EH (cell line): ENCODE data around the gene PDE4B.
"Not testable (repeated sequence)": the region's sequence is repeated elsewhere in the genome, so short reads cannot be mapped to it uniquely, and the experiment has no call there.

Source experiments
- DNase-seq: peaks from one replicate; pipeline ENCODE4 v3.0.0-alpha.2; 2015; ENCODE audit warnings: low read depth

PDE4B gene

DNA sequence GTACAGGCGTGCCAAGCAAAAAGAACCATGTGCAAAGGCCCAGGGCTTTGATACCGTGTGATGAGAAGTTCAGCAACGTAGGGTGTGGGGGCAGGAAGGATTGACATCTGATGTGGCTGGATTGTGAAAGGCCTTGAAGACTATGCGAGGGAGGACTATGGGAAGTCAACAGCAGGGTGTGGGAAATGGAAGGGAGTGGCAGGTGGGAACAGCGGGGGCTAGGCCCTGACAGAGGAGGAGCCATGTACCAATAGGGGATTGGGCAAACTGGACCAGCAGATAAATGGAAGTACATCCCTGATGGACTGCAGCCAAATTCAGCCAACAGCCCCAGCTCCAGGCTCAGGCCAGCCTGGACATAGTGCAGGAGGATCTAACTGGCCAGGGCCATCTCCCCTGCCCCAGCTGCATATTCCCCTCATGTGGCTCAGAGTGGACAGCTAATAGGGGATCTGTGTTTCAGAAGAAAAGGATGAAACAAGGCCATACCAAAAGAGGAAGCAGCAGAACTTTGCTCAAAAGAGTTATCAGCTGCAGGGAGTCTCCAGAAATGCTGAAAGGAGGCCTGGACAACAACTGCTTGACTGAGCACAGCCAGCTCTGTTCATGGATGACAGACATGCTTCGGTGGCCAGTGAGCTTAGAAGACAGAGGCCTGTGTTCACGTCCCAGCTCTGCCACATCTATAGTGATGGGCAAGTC, 601.0 kb downstream of the PDE4B start:
- DNase-seq, result no peak

DNA sequence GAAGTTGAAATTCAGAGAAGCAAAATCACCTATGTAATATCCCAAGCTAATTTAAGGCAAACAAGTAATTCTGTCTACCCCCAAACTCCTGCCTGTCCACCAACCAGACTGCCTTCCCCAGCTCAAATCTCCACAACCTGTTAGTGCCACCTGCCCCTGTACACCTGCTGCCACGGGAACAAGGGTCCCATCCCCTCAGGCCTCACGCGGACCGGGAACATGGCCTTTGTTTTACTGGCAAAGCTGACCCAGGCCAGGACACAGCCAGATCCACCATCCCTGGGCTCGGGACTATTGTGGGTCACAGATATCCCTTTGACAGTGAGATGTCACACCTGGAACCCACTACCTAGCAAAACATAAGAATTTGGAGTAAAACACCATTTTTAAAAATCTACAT, 601.9 kb downstream of the PDE4B start:
- no peak for DNase-seq

DNA sequence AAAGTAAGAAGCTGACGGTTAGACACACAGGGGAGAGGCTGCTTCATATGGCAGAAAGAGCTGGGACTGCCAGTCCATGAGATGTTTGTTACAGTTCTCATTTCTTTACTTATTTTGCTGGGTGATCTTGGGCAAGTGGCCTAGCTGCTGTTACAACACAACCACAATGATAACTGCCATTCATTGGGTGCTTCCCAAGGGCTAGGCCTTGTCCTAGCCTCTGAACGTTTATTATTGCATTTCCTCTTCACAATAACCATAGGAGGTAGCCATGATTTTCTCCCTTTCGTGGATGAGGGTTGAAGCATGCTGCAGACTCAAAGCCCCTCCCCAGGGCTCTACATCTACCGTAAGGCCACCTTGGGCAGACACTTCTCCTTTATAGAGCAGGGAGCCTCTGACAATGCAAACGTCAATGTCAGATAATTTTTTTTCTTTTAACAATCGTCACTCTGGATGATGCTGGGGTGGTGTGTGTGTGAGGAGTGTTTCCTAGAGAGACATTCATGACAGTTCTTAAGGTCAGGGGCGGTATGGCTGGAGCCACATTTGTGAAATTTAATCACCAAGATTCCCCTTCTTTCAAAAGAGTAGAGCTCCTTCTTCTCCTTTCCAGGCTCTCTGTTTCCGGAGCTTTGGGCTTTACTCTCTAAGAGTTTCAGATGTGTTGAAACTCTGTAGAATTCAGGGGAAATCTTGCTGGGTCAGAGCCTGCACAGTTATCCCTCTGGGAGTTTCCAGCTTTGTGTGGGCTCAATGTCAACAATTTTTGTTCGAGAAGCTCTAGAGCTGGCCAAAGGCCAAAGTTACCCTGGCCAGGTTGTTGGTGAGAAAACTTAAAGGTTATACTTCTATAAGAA, 602.7 kb downstream of the PDE4B start:
- no peak for DNase-seq

DNA sequence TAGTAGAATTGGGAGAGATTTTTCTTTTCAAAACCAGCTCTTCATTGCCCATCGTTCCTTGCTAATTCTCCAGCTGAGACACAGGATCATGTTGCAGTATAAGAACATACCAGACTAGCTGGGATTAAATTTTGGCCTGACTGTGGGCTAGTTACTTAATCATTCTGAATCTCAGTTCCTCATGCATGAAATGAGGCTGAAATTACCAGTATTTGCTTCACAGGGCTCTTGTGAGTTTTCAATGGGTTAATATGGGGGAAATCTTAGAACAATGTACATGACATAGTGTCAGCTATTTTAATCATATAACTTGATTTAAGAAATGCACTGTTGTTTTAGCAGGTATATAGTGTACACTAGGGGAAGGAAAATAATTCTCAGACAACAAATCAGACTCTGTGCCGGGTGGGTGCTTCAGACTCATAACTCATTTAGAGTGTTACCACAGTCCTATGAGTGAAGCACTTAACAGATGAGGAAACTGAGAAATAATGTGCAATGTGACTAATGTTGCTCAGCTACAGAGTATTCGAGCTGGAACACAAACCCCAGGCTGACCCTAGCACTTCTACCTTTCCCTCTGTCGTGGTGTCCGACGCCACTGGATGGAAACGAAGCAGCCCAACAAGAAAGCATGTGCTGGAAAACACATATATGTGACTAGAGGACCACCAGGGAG, 603.7 kb downstream of the PDE4B start:
- no peak for DNase-seq

DNA sequence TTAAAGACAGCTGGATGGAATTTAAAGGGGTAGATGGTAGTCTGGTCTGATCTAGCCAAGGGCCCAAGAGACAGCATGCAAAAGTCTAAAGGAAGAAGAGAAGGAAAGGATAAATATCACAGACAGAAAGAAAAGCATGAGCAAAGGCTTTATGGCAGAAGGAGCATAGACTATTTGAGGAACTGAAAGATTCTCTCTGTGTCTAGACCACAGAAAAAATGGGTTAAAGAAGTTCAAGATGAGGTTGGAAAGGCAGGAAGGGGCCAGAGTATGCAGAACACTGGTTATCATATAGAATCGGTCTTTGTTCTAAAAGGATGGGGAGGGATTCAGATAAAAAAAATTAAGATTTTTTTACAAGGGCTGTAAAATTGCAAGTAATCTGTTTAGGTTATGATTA, 604.5 kb downstream of the PDE4B start:
- DNase-seq, result no peak

DNA sequence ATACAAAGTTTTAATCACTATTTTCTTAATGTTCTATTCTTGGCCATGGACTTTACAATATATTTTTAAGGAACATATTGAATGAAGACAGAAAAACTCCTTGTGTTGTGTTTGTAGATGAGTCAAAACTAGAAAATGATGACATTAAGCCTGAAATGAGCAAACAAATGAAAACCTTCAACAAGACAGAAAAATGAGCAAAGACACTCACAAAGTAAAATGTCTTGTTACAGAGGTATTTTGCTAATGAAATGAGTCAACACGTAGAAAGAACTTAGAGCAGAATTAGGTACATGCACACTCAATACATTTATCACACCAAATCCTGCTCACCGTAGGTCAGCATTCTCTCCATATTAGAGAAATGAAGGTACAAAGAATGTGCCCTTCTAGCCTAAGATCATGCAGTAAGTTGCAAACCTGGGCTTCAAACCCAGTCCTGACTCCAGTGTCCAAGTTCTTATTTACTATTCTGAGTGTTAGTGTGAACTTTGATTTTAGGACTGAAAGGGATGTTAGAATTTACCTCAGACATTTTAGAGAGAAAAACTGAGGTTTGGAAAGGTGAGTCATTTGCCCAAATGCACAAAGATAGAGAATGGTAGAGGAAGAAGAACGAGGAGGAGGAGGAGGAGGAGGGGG, 607.3 kb downstream of the PDE4B start:
- DNase-seq, result peak; percentile 58

DNA sequence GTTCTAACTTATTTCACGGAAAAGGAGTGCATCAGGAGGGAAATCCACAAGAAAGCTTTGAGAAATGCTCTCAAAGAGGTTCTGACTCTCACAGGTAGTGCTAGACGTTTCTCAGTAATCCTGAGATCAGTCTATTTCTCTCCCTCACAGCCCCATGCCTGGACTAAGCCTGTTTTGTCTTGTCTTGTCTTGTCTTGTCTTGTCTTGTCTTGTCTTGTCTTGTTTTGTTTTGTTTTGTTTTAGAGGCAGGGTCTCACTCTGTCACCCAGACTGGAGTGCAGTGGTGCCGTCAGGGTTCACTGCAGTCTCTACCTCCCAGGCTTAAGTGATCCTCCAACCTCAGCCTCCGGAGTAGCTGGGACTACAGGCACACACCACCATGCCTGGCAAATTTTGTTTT, 608.0 kb downstream of the PDE4B start:
- DNase-seq, result no peak

DNA sequence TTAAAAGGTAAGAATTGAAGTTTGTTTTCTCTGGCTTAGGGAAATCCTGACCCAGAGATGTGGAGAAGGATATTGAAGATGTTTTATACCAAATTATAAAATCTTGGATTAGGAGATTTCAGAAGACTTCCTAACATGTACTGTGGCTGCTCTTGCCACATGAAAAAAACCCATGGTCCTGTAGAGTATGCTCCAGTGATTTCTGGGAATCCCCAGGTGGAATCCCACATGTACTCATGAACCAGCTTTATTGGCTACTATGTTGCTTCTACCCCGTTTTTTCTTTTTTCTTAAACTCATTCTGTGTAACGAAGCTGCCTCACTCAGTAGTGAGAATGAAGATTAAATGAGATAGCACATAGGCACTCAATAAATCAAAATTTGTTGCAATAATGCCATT, 608.5 kb downstream of the PDE4B start:
- no peak for DNase-seq

DNA sequence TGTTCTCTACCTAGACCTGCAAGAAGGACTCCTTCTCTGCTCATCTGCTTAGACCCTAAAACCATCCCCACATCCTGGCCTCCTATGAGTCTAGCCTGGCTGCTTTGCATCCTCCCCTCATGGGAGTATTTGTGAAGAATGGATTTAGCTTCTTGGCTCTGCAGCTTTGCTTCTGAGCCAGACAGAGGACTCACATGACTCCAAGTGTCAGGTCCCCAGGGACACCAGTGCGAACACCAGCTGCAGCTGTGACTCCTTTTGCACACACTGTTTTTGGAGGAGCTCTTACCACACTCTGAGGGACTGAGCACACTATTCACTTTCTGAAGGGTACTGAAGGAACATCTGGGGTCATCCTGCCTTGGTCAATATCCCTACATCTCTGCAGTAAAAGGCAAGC, 609.5 kb downstream of the PDE4B start:
- no peak for DNase-seq

DNA sequence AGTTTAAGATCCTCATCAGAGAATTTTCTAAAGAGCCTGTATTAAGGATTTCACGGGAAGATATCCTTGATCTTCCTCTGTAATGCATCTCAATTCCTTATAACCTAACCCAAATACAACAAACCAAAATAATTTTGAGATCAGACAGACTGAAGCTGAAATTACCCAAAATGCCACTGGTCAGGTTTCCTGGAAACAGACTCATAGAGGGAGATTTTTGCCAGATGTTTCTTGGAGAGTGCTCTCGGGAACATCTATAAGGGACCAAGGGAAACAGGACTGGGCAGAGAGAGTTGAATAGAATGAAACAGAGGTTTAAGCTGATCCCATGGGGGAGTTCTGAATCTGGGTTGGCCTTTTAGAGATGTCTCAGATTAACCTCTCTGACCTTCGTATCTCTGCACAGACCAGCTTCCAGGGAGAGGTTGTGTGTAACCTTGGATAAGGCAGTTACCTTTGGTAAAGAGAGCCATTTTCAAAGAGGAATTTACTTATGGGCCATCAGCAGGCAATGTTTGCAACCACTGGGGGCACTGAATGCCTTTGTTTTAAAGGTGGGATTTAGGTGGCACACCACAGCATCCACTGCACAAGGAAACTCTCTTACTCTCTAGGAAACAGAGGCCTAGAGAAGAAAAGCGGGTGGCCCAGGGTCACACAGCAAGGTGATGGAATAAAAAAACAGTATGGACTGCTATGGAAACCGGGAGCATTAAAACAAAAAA, 610.5 kb downstream of the PDE4B start:
- DNase-seq, result no peak

DNA sequence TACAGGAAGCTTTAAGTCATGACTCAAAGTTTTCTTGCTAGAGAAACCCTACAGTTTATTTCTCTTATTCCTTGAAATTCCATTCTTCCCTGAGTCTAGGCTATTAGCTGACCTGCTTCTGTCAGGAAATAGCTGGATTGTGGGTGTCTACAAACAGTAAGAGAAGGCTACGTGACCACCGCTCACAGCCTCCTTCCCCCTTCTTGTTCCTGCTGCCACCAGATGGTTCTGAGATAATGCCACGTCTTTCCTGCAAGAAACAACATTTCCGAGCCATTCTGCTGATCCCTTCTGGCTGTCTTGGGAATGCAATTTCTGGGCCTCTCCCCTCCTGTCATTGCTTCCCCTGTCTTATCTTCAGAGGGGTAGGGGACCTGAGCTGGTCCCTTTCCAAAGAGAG, 612.4 kb downstream of the PDE4B start:
- peak; percentile 79 for DNase-seq

DNA sequence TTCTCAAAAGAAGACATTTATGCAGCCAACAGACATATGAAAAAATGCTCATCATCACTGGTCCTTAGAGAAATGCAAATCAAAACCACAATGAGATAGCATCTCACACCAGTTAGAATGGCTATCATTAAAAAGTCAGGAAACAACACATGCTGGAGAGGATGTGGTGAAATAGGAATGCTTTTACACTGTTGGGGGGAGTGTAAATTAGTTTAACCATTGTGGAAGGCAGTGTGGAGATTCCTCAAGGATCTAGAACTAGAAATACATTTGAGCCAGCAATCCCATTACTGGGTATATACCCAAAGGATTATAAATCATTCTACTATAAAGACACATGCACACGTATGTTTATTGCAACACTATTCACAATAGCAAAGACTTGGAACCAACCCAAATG, 618.8 kb downstream of the PDE4B start:
- DNase-seq, result peak; percentile 79

DNA sequence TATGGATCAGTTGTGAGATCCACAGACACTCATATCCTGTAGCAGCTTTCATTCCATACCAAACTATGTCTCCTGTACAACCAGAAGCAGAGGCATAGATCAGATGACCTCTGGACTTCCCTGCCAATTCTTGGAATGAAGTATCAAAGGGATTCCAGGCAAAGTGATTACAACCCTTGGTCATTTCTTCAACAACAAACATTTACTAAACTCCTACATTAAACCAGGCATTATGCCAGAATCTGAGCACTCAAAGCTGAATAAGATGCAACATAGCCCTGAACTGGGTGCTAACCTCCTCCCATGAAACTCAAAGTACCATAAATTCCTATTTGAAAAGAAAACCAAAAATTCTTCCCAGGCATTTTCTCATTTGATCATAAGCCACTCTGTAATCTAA, 620.0 kb downstream of the PDE4B start:
- peak; percentile 72 for DNase-seq

DNA sequence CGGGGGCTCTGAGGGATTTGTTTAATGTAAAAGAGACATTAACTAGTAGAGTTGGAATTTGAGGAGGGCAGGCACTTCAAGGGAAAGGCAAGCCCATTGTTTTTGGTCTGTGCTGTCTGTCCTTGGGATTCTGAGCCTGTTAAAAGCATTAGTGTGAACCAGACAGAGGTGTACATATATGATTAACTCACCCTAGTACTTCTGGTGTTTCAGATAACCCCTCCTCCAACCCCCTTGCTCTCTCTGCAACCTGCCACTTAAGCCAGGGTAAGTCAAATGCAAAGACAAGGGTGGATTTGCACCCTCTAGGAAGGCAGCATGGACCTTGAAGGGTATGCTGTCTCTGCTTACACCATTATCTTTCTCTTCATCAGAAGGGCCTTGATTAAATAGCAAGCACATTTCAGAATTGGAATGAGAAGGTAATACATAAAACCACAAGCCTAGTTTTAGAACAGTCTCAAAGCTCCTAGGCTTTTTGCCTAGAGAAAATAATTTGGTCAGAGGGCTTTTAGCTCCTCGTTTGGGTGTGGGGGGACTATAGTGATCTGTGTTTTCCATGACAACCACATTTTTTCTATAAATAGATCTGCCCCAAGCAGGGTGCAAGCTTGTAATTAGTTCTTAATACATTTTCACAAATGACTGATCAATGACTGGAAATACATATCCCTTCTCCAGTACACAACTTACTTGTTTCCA, 620.6 kb downstream of the PDE4B start:
- no peak for DNase-seq

DNA sequence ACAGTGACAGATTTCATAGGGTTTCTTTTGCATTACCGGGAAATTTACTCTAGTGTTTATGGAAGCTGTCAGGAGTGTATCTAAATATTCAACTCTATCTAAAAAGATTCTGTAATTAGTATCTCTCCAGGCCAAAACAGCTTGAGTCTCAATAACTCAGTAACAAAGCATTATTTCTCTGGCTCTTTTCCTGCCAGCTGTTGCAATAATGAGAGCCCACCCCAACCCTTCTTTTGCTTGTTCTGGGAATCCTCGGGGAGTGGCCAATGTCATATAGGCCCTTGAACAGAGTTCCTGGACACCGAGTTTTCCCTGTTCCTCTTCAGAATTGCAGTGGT, 621.1 kb downstream of the PDE4B start:
- DNase-seq, result no peak

DNA sequence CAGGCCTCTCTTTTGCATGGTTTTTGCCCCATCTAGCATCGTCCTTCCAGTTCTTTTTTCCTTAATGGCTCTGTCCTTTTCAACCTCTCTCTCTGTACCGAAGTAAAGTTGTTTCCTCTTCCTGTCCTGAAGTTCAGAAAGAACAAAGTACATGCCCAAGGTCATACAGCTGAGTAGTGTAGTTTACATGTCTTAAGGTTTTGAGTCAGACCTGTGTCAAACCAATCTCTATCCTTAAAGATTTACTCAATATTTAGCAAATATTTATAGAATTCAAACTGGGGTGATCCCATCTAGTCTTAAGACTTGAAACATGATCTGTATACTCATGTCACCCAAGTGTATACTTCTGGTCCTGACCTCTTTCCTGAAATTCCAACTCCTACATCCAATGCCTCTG, 622.6 kb downstream of the PDE4B start:
- no peak for DNase-seq

DNA sequence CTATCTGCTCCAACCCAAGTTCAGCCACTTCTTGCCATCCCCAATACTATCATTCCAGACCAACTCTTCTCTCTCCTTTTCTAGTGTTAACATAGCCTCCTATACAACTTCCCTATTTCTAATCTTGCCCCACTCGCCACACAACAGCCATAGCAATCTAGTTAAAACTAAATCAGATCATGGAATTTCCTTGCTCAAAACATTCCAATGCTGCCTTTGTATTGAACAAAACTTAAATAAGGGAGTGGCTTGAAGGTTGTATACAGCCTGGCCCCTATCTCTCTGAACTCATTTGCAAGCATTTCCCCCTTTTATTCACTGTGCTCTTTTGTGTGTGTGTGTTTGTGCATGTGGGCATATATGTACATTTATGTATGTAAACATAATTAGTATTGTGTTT, 623.2 kb downstream of the PDE4B start:
- no peak for DNase-seq

DNA sequence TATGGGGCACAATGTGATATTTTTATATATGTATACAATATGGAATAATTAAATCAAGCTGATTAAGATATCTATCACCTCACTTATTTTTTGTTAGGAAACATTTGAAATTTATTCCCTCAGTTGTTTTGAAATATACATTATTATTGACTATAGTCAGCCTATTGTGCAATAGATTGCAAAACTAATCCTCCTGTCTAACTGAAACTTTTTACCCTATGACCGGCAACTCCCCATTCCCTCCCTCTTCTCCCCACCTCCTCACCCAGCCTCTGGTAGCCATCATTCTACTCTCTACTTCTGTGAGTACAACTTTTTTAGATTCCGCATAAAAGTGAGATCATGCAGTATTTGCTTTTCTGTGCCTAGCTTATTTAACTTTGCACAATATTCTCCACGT, 623.6 kb downstream of the PDE4B start:
- DNase-seq, result no peak

DNA sequence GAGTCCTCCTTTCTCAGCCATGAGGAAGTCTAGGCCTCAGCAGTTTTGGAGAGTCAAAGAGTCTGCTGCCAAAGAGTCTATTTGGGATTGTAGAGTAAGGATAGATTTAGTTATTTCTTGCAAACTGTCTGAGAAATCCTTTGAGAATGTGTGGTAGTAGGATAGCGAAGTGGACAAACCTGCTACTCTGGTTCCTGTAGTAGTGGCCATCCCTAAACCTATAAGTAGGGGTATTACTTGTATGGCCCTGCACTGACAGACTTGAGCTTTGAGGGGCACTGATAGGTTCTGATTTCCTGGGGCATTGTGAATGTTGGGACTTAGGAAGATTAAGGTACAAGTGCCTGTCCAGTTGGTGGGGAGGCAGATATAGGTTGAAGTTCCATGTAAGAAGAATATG, 625.3 kb downstream of the PDE4B start:
- DNase-seq, result no peak

DNA sequence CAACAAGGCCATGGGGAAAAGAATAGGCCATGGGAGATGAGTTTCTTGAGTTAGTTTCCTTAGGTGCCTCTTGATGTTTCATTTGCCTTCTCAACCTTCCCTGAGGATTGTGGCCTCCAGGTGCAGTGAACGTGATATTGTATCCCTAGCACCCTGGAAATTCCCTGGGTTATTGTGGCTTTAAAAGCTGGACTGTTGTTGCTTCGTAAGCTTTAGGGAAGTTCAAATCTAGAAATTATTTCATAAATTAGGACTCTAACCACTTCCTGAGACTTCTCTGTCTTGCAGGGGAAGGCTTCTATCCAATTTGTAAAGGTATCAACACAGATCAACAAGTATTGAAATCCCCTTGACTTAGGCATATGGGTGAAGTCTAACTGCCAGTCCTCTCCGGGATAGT, 627.5 kb downstream of the PDE4B start:
- not testable (repeated sequence) for DNase-seq

DNA sequence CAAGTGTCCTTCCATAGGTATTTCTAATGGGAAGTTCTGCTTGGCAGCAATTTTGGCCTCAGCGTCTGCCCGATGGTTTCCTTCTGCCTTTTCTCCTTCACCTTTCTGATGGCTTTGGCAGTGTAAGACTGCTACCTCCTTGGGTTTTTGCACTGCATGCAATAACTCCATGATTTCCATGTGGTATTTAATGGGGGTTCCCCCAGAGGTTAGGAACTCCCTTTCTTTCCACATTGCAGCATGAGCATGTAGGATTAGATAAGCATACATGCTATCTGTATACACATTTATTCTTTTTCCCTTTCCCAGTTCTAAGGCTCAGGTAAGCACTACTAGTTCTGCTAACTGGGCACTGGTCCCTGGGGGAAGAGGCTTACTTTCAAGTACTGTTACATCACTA, 628.2 kb downstream of the PDE4B start:
- DNase-seq, result not testable (repeated sequence)
